HS-27A (cell line): Measurements from ENCODE around the gene PAM.
"Not testable (repeated sequence)": the region's sequence is repeated elsewhere in the genome, so short reads cannot be mapped to it uniquely, and the experiment has no call there.

Experiments
- DNase-seq: peaks from one replicate; pipeline ENCODE4 v3.0.0-alpha.2; 2012; ENCODE audit warnings: low read depth, missing footprints

PAM gene

GRCh38 chr5:102751903-102752376, 3.2 kb upstream of the PAM start:
- not testable (repeated sequence) for DNase-seq

- DNase-seq = no peak
Observed at GRCh38 chr5:102753889-102754766, 977 bp upstream of the PAM start.

GRCh38 chr5:102755686-102756371, 724 bp downstream of the PAM start:
- no peak for DNase-seq

GRCh38 chr5:102758576-102758975, 3.5 kb downstream of the PAM start:
- no peak for DNase-seq

GRCh38 chr5:102759289-102759688, 4.2 kb downstream of the PAM start:
- no peak for DNase-seq

- DNase-seq = no peak
Observed at GRCh38 chr5:102759700-102760099, 4.6 kb downstream of the PAM start.

GRCh38 chr5:102760815-102761214, 5.7 kb downstream of the PAM start:
- no peak for DNase-seq

GRCh38 chr5:102762095-102762534, 7.0 kb downstream of the PAM start:
- no peak for DNase-seq

GRCh38 chr5:102762562-102763227, 7.6 kb downstream of the PAM start:
- DNase-seq = no peak

GRCh38 chr5:102763734-102764133, 8.6 kb downstream of the PAM start:
- no peak for DNase-seq

- DNase-seq = no peak
Observed at GRCh38 chr5:102764381-102765004, 9.4 kb downstream of the PAM start.

- no peak for DNase-seq
Observed at GRCh38 chr5:102765350-102765749, 10.2 kb downstream of the PAM start.

- DNase-seq = no peak
Observed at GRCh38 chr5:102766295-102767090, 11.4 kb downstream of the PAM start.

- DNase-seq = no peak
Observed at GRCh38 chr5:102767862-102768261, 12.8 kb downstream of the PAM start.

GRCh38 chr5:102770803-102771202, 15.7 kb downstream of the PAM start:
- DNase-seq = no peak

- no peak for DNase-seq
Observed at GRCh38 chr5:102771435-102771834, 16.3 kb downstream of the PAM start.

- no peak for DNase-seq
Observed at GRCh38 chr5:102772273-102772672, 17.2 kb downstream of the PAM start.

- DNase-seq = no peak
Observed at GRCh38 chr5:102773133-102773532, 18.0 kb downstream of the PAM start.

- not testable (repeated sequence) for DNase-seq
Observed at GRCh38 chr5:102775756-102776155, 20.7 kb downstream of the PAM start.

GRCh38 chr5:102777099-102777498, 22.0 kb downstream of the PAM start:
- DNase-seq = no peak

GRCh38 chr5:102778478-102778877, 23.4 kb downstream of the PAM start:
- DNase-seq = no peak
